PC-9 (cell line): ENCODE results near the gene ICE2. TPM values are rescaled to one million over a fixed set of nuclear protein-coding genes. Genes with fewer than 3 reads are reported as not detected.
"Not testable (repeated sequence)": the region's sequence is repeated elsewhere in the genome, so short reads cannot be mapped to it uniquely, and the experiment has no call there.

Source experiments
- BruUV-seq: library from RNA; stranded (reverse); fragments of 400-500 nt; replicated peaks from 2 replicates; lab custom pipeline; 2021; lab: Mats Ljungman, UMichigan
- CTCF ChIA-PET: fragments of 300-600 bp; sonication (Branson Sonifier 250); formaldehyde crosslinking; loops from one replicate; lab custom pipeline; 2022; ENCODE audit warnings: antibody characterized with exemption; lab: Charles Lee
- POLR2A ChIA-PET: fragments of 300-600 bp; sonication (Branson Sonifier 250); formaldehyde crosslinking; loops from one replicate; lab custom pipeline; 2022; ENCODE audit warnings: antibody characterized with exemption; ENCODE audit not compliant: unreplicated experiment; lab: Charles Lee
- DNase-seq, 2 experiments: peaks; one replicate each; pipeline versions ENCODE4 v3.0.0 to v3.0.0-alpha.2; 2015 to 2022; ENCODE audit warnings: mixed read lengths in 1 of 2
- H2AFZ ChIP-seq: fragments of 200-600 bp; sonication (generic); 2 replicates; pipeline ENCODE4 v1.8.1; 2017; ENCODE audit warnings: antibody characterized with exemption
- H3F3A ChIP-seq: fragments of 200-600 bp; sonication (generic); 2 replicates; pipeline ENCODE4 v1.8.1; 2017; ENCODE audit warnings: antibody characterized with exemption, mild to moderate bottlenecking, low read depth; ENCODE audit not compliant: insufficient read depth
- H3K27ac ChIP-seq: fragments of 200-600 bp; sonication (generic); 2 replicates; pipeline ENCODE4 v1.6.1; 2016; ENCODE audit warnings: mixed run types
- H3K27me3 ChIP-seq: fragments of 200-600 bp; sonication (generic); 2 replicates; pipeline ENCODE4 v1.6.1; 2016; ENCODE audit warnings: low read depth, mixed run types; ENCODE audit not compliant: insufficient read depth
- H3K36me3 ChIP-seq: fragments of 200-600 bp; sonication (generic); 2 replicates; pipeline ENCODE4 v1.6.1; 2016; ENCODE audit warnings: low read depth, mixed run types
- H3K4me1 ChIP-seq: fragments of 200-600 bp; sonication (generic); replicated peaks from 2 replicates; pipeline ENCODE4 v1.6.1; 2016; ENCODE audit warnings: mixed run types; ENCODE audit not compliant: insufficient read depth
- H3K4me2 ChIP-seq: fragments of 200-600 bp; sonication (generic); 2 replicates; pipeline ENCODE4 v1.6.1; 2017; ENCODE audit warnings: mixed run types
- H3K4me3 ChIP-seq: fragments of 200-600 bp; sonication (generic); 2 replicates; pipeline ENCODE4 v1.6.1; 2016; ENCODE audit warnings: mixed run types
- H3K79me2 ChIP-seq: fragments of 200-600 bp; sonication (generic); 2 replicates; pipeline ENCODE4 v1.6.1; 2017; ENCODE audit warnings: low read depth, mixed run types
- H3K9me2 ChIP-seq: fragments of 200-600 bp; sonication (generic); 2 replicates; pipeline ENCODE4 v1.8.1; 2017; ENCODE audit warnings: mild to moderate bottlenecking; ENCODE audit not compliant: insufficient read depth
- H3K9me3 ChIP-seq: fragments of 200-600 bp; sonication (generic); 2 replicates; pipeline ENCODE4 v1.8.1; 2016; ENCODE audit warnings: low read depth; ENCODE audit not compliant: insufficient read depth
- H4K20me1 ChIP-seq: fragments of 200-600 bp; sonication (generic); 2 replicates; pipeline ENCODE4 v1.8.1; 2017; ENCODE audit not compliant: insufficient read depth
- EZH2 ChIP-seq: fragments of 200-600 bp; sonication (generic); IDR thresholded peaks from 2 replicates; pipeline ENCODE4 v1.8.0; 2017; ENCODE audit warnings: antibody characterized with exemption, low read depth
- intact Hi-C: fragments of 100-400 bp; cut with micrococcal nuclease; formaldehyde crosslinking; loops from one replicate; pipeline ENCODE4 v1.10.0; 2022; ENCODE audit not compliant: unreplicated experiment
- total RNA-seq: library from RNA; stranded (reverse); gene quantifications from 2 replicates; pipeline ENCODE4 v1.2.3, GENCODE V29; 2021
- TF ChIP-seq, protein P1 (sequence below): fragments of 200-600 bp; sonication (generic); conservative IDR thresholded peaks from 2 replicates; pipeline ENCODE4 v1.6.1; 2017; ENCODE audit warnings: mixed run types, antibody characterized with exemption, mild to moderate bottlenecking, moderate library complexity

ICE2 gene
- total RNA-seq, 1 experiment from 2014 or later = 67.5 TPM

DNA sequence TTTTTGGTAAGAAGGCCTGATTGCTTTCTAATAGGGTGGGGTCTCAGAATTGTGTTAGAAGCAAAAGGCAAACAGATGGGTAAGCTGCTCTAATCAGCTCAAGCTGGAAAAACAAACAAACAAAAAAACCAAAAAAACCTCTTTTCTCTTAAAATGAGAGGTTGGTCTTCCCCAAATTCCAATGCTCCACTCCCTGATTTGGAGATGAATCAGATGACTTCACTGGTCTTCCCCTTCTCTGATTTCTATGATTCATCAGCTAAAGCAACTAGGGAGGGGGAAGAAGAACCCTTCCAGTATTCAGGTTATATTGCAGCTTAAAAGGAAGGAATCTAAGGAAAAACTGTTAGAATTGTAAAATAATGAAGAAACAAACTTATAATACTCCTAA lies 71.5 kb downstream of the ICE2 start:
- CTCF ChIA-PET = no interaction called here
- no TSS peak for BruUV-seq
- intact Hi-C loops = no loop called here

DNA sequence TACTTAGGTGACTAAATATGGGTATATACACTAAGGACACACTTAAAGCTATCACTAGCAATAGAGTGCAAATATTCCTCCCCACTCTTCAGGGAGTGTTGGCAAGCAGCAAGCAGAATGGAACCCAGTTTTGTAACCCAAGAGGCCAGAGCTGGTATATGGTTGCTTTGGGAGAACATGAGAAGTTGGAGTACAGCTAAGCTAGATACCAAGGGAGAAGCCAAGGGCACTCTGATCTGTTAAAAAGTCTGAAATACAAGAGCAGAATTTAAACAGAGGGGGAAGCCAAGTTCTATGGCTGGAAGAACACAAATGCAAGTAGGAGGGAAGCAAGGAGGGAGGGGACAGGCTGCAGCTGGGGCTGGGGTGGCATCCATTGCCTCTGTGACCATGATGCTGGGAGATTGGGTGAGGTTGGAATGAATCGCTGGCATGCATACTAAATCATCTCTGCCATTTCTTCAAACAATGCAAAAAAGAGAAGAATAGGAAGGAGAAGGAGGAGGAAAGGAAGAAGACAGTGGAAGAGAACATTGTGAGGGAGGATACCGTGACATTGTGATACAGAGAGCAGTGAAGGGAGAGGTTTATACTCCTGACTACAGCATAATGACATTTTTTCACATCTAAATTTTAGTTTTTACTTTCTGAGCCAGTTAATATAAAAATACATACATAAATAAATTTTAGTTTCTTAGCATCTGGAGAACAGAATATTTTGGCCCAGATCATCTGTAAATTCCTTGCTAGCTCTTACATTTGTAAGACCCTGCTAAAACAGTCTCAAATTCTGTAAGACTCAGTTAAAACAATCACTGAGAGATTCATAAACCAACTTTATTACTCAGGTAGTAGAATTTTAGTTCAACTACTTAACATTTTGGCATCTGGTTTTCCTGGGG lies 72.2 kb downstream of the ICE2 start:
- ChIA-PET CTCF (no interaction called here), POLR2A (interaction anchor here (0.7 to 1.2 kb wide), 3 partner anchors 9 to 72 kb away, joined by 3 to 49 read pairs (median 3); partner anchors contain the start of genes ANXA2 and ICE2)
- Histone ChIP-seq H3K4me1 (peaks cover 42% of the 10 kb centered on the region), H3K79me2 (no peaks in the 10 kb centered on the region), H3K9me3 (no peaks in the 10 kb centered on the region), H3K27ac (peak overlapping the region; percentile 90), H3K4me3 (no peak overlapping the region), H2AFZ (no peak overlapping the region), H3K27me3 (no peaks in the 10 kb centered on the region), H3K36me3 (no peaks in the 10 kb centered on the region), H3K4me2 (peak overlapping the region; percentile 59), H3K9me2 (no peaks in the 10 kb centered on the region), H4K20me1 (no peaks in the 10 kb centered on the region), H3F3A (peaks cover 15% of the 10 kb centered on the region; the same call in 1 of the 2 replicates)
- TF ChIP-seq EZH2 = no peak
- TF ChIP-seq, protein P1, sequence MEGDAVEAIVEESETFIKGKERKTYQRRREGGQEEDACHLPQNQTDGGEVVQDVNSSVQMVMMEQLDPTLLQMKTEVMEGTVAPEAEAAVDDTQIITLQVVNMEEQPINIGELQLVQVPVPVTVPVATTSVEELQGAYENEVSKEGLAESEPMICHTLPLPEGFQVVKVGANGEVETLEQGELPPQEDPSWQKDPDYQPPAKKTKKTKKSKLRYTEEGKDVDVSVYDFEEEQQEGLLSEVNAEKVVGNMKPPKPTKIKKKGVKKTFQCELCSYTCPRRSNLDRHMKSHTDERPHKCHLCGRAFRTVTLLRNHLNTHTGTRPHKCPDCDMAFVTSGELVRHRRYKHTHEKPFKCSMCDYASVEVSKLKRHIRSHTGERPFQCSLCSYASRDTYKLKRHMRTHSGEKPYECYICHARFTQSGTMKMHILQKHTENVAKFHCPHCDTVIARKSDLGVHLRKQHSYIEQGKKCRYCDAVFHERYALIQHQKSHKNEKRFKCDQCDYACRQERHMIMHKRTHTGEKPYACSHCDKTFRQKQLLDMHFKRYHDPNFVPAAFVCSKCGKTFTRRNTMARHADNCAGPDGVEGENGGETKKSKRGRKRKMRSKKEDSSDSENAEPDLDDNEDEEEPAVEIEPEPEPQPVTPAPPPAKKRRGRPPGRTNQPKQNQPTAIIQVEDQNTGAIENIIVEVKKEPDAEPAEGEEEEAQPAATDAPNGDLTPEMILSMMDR = no peak
- BruUV-seq = no TSS peak
- intact Hi-C loops = no loop called here
- DNase-seq = no peak

More for the DNA sequence above, 71.5 kb downstream of the ICE2 start:
- peak overlapping the region; percentile 59 for H3K4me2 ChIP-seq
- peaks cover 41% of the 10 kb centered on the region for H3K4me1 ChIP-seq
- DNase-seq = peak in 1 of 2 experiments; percentile 77
- POLR2A ChIA-PET = interaction anchor here (0.5 to 1.2 kb wide), 8 partner anchors 8 to 168 kb away, joined by 3 to 49 read pairs (median 6); partner anchors contain the start of genes ANXA2 and ICE2
- no peak overlapping the region for H2AFZ ChIP-seq
- H3K27ac ChIP-seq = peak overlapping the region; percentile 90
- no peaks in the 10 kb centered on the region for H3K9me3 ChIP-seq
- no peaks in the 10 kb centered on the region for H3K36me3 ChIP-seq
- H3K9me2 ChIP-seq = no peaks in the 10 kb centered on the region
- no peak overlapping the region; the same call in 1 of the 2 replicates for H3K4me3 ChIP-seq
- TF ChIP-seq, protein P1 = no peak
- no peak for TF ChIP-seq EZH2
- peaks cover 15% of the 10 kb centered on the region; the same call in 1 of the 2 replicates for H3F3A ChIP-seq
- H3K79me2 ChIP-seq = no peaks in the 10 kb centered on the region
- no peaks in the 10 kb centered on the region for H3K27me3 ChIP-seq
- no peaks in the 10 kb centered on the region for H4K20me1 ChIP-seq

DNA sequence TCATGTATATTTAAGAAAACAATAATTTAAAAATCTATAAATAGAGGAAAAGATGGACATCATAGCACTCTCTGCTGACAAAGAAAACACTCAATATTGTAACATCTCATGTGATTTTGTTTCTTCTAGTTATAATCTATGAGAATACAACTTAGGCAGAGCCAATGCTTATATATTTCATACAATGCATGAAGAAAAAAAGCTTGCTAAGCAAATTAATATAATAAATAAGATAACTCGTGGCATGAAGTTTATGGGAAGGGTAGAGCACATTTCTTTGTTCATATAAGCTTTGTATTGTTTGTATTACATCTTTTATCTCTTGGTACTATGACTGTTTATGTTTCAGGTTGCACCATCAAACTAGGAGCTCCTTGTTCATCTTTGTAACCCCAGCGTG lies 73.5 kb downstream of the ICE2 start:
- ChIA-PET CTCF (no interaction called here), POLR2A (interaction anchor here (0.6 kb wide), 2 partner anchors 473 to 891 kb away, joined by 3 to 4 read pairs; no protein-coding TSS in a partner anchor)
- no peak overlapping the region for H2AFZ ChIP-seq
- no peaks in the 10 kb centered on the region for H3K9me3 ChIP-seq
- H3K4me2 ChIP-seq = no peak overlapping the region
- H3K36me3 ChIP-seq = no peaks in the 10 kb centered on the region
- no peak overlapping the region for H3K27ac ChIP-seq
- peaks cover 15% of the 10 kb centered on the region; the same call in 1 of the 2 replicates for H3F3A ChIP-seq
- intact Hi-C loops = no loop called here
- peaks cover 49% of the 10 kb centered on the region for H3K4me1 ChIP-seq
- no peak overlapping the region for H3K4me3 ChIP-seq
- H4K20me1 ChIP-seq = no peaks in the 10 kb centered on the region
- no peaks in the 10 kb centered on the region for H3K9me2 ChIP-seq
- no peaks in the 10 kb centered on the region for H3K79me2 ChIP-seq
- TF ChIP-seq EZH2 = no peak
- TF ChIP-seq, protein P1 = no peak
- no peak for DNase-seq
- no peaks in the 10 kb centered on the region for H3K27me3 ChIP-seq
- BruUV-seq = no TSS peak

DNA sequence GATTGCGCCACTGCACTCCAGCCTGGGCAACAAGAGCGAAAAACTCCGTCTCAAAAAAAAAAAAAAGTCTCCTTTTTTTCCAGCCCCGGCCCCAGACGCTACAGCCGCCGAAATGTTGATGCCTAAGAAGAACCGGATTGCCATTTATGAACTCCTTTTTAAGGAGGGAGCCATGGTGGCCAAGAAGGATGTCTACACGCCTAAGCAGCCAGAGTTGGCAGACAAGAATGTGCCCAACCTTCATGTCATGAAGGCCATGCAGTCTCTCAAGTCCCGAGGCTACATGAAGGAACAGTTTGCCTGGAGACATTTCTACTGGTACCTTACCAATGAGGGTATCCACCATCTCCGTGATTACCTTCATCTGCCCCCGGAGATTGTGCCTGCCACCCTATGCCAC lies 74.6 kb downstream of the ICE2 start:
- BruUV-seq, CTCF ChIA-PET, H2AFZ ChIP-seq, H3K79me2 ChIP-seq, intact Hi-C loops, H3K4me2 ChIP-seq, H3K9me3 ChIP-seq, H3K36me3 ChIP-seq, H3K4me3 ChIP-seq, H4K20me1 ChIP-seq, H3K27me3 ChIP-seq, H3K27ac ChIP-seq, DNase-seq, H3K9me2 ChIP-seq, POLR2A ChIA-PET: not testable (repeated sequence)
- H3K4me1 ChIP-seq = peaks cover 59% of the 10 kb centered on the region
- H3F3A ChIP-seq = peaks cover 20% of the 10 kb centered on the region; the same call in 1 of the 2 replicates
